IMR-90 (cell line): ENCODE measurements around the gene LRRC3B.

Source experiments
- BHLHE40 ChIP-seq: fragments of 150-350 bp; IDR thresholded peaks from 2 replicates; pipeline ENCODE4 v1.6.1; 2016; ENCODE audit warnings: mild to moderate bottlenecking, low read depth, low read length
- CEBPB ChIP-seq: IDR thresholded peaks from 2 replicates; pipeline ENCODE4 v1.6.1; 2012; ENCODE audit warnings: low read depth, low read length, improper control_type of control experiment
- FOS ChIP-seq: fragments of 150-350 bp; IDR thresholded peaks from 2 replicates; pipeline ENCODE4 v1.6.1; 2016; ENCODE audit warnings: low read depth, low read length
- MAFK ChIP-seq: IDR thresholded peaks from 2 replicates; pipeline ENCODE4 v1.6.1; 2012; ENCODE audit warnings: low read depth, low read length, improper control_type of control experiment
- MXI1 ChIP-seq: IDR thresholded peaks from 2 replicates; pipeline ENCODE4 v1.6.1; 2012; ENCODE audit warnings: low read depth, mild to moderate bottlenecking, low read length, moderate library complexity, borderline replicate concordance
- NFE2L2 ChIP-seq: fragments of 150-350 bp; IDR thresholded peaks from 2 replicates; pipeline ENCODE4 v1.6.1; 2016; ENCODE audit warnings: low read depth, mild to moderate bottlenecking, low read length
- POLR2A ChIP-seq: IDR thresholded peaks from 2 replicates; pipeline ENCODE4 v1.6.1; 2012; ENCODE audit warnings: mild to moderate bottlenecking, low read depth, low read length
- RAD21 ChIP-seq: IDR thresholded peaks from 2 replicates; pipeline ENCODE4 v1.6.1; 2012; ENCODE audit warnings: low read length, improper control_type of control experiment
- RCOR1 ChIP-seq: IDR thresholded peaks from 2 replicates; pipeline ENCODE4 v1.6.1; 2012; ENCODE audit warnings: mild to moderate bottlenecking, low read length, improper control_type of control experiment; ENCODE audit not compliant: insufficient replicate concordance
- RFX5 ChIP-seq: IDR thresholded peaks from 2 replicates; pipeline ENCODE4 v1.8.0; 2012; ENCODE audit warnings: low read depth, mild to moderate bottlenecking, low read length, moderate library complexity
- SMC3 ChIP-seq: fragments of 150-350 bp; IDR thresholded peaks from 2 replicates; pipeline ENCODE4 v1.6.1; 2016; ENCODE audit warnings: low read depth, mild to moderate bottlenecking, antibody characterized with exemption, low read length, moderate library complexity
- USF2 ChIP-seq: fragments of 150-350 bp; IDR thresholded peaks from 2 replicates; pipeline ENCODE4 v1.6.1; 2017; ENCODE audit warnings: mild to moderate bottlenecking, antibody characterized with exemption, low read length, low read depth
- TF ChIP-seq, protein P1 (sequence below): conservative IDR thresholded peaks from 2 replicates; pipeline ENCODE4 v1.5.1; 2012; ENCODE audit warnings: mild to moderate bottlenecking, low read depth, low read length, improper control_type of control experiment
- TF ChIP-seq, protein P2 (sequence below): fragments of 150-350 bp; IDR thresholded peaks from 2 replicates; pipeline ENCODE4 v1.6.1; 2016; ENCODE audit warnings: low read depth, mild to moderate bottlenecking, low read length, moderate library complexity, borderline replicate concordance

GRCh38 chr3:26614006-26614685 is 8.4 kb upstream of the LRRC3B start:
- TF ChIP-seq BHLHE40: no peak
- TF ChIP-seq, protein P1, sequence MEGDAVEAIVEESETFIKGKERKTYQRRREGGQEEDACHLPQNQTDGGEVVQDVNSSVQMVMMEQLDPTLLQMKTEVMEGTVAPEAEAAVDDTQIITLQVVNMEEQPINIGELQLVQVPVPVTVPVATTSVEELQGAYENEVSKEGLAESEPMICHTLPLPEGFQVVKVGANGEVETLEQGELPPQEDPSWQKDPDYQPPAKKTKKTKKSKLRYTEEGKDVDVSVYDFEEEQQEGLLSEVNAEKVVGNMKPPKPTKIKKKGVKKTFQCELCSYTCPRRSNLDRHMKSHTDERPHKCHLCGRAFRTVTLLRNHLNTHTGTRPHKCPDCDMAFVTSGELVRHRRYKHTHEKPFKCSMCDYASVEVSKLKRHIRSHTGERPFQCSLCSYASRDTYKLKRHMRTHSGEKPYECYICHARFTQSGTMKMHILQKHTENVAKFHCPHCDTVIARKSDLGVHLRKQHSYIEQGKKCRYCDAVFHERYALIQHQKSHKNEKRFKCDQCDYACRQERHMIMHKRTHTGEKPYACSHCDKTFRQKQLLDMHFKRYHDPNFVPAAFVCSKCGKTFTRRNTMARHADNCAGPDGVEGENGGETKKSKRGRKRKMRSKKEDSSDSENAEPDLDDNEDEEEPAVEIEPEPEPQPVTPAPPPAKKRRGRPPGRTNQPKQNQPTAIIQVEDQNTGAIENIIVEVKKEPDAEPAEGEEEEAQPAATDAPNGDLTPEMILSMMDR: no peak
- TF ChIP-seq SMC3: no peak
- TF ChIP-seq USF2: no peak
- TF ChIP-seq, protein P2, sequence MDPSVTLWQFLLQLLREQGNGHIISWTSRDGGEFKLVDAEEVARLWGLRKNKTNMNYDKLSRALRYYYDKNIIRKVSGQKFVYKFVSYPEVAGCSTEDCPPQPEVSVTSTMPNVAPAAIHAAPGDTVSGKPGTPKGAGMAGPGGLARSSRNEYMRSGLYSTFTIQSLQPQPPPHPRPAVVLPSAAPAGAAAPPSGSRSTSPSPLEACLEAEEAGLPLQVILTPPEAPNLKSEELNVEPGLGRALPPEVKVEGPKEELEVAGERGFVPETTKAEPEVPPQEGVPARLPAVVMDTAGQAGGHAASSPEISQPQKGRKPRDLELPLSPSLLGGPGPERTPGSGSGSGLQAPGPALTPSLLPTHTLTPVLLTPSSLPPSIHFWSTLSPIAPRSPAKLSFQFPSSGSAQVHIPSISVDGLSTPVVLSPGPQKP: no peak
- TF ChIP-seq MXI1: no peak
- TF ChIP-seq POLR2A: no peak
- no peak for TF ChIP-seq NFE2L2
- TF ChIP-seq RCOR1: no peak
- no peak for TF ChIP-seq RFX5
- no peak for TF ChIP-seq CEBPB
- TF ChIP-seq RAD21: no peak
- no peak for TF ChIP-seq FOS
- TF ChIP-seq MAFK: no peak
